Middle frontal gyrus (tissue), 1 donor: Measurements from ENCODE around the gene AMFR.

Experiments
- DNase-seq: peaks from one replicate; pipeline ENCODE4 v3.0.0-alpha.2; 2015; ENCODE audit warnings: low spot score; ENCODE audit errors: extremely low spot score

Gene AMFR

DNA sequence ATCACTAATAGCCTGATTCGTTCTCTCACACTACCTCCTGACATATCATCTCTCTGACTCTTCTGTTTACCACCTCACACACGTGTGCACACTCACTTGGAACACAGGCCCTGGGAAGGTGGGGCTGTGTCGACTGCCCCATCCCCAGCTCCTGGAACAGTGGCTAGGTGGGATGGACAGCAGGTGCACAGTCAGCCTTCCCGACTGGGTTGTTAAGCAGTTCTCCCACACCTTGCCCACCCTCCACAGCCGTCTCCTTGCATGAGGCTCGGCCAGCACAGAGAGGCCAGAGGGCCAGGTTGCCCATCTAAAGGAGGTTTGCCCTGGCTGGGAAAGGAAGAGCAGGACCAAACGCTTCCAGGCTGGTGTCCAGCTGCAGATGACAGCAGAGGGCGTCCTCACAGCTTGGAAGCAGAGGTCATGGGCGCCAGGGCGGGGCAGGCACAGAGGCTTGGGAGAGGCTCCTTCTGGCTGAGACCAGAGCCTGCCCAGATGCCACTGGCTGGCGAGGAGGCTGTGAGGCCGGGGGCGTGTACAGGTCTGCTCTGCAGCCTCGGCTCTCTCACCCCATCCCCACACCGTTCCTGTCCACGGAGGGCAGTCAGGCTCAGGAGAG, 92.8 kb downstream of the AMFR start:
- DNase-seq = no peak

- DNase-seq = no peak
Observed at GRCh38 chr16:56331915-56332314, 93.4 kb downstream of the AMFR start.

- DNase-seq = no peak
Observed at GRCh38 chr16:56331399-56331798, 93.9 kb downstream of the AMFR start.

DNA sequence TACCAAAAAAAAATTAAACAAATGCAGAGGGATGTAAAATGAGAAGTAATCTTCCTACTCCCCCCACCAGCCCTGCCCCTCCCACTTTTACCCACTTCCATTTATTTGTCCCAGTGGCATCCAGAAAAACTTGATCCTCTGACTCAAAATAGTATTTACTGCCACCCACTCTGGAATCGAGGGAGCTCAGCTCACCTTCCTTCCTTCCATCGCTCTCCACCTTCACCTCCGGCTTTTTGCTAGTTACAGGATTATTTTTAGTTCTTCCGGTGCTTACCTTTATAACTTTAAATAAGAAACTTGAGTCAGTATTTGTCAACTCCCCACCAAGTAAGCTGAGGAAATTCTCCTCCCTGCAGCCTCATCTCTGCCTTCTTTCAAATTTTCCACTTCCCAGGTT, 94.9 kb downstream of the AMFR start:
- DNase-seq = no peak

GRCh38 chr16:56329887-56330286, 95.5 kb downstream of the AMFR start:
- no peak for DNase-seq

DNA sequence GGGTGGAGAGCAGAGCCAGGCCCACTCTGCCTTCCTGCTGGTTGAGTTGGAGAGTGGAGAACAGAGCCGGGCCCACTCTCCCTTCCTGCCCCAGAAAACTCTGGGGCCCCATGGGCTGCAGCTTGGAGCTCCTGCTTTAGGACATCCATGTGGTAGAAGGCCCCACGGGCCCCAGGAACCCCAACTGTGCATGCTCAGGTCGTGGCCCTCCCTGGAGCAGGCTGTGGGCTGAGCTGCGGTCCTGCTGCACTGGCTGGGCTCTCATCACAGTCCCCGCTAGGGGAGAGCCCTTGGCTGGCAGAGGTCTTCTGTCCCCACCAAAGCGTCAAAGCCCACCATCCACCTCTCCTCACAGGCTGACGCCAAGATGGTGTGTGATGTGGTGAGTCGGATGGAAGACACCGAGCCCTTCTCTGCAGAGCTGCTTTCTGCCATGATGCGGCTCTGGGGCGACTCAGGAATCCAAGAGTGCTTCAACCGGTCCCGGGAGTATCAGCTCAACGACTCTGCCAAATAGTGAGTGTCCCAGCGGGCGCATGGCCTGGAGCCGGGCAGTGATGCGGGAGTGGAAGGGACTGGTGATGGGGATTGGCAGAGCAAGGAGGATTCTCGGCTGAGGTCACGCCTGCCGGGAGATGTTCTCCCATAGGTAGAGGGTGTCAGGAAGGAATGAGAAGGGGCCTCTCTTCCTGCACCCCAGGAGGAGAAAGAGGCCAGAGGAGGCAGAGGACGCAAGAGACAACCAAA, 96.9 kb downstream of the AMFR start:
- DNase-seq = no peak

DNA sequence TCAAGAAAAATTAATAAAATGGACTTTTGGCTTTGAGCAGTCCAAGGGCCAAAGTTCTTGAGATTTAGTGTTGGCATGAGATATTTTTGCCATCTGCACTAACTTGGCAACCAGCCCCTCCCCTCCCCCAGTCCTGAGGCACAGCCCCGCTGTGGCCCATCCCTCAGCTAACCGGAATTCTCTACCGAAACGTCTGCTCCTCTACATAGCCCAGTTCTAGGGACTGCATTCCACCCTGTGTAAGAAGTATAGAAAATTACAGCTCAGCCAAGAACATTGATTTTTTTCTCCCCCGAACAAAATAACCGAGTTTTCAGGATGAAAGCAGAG, 97.5 kb downstream of the AMFR start:
- DNase-seq = no peak

DNA sequence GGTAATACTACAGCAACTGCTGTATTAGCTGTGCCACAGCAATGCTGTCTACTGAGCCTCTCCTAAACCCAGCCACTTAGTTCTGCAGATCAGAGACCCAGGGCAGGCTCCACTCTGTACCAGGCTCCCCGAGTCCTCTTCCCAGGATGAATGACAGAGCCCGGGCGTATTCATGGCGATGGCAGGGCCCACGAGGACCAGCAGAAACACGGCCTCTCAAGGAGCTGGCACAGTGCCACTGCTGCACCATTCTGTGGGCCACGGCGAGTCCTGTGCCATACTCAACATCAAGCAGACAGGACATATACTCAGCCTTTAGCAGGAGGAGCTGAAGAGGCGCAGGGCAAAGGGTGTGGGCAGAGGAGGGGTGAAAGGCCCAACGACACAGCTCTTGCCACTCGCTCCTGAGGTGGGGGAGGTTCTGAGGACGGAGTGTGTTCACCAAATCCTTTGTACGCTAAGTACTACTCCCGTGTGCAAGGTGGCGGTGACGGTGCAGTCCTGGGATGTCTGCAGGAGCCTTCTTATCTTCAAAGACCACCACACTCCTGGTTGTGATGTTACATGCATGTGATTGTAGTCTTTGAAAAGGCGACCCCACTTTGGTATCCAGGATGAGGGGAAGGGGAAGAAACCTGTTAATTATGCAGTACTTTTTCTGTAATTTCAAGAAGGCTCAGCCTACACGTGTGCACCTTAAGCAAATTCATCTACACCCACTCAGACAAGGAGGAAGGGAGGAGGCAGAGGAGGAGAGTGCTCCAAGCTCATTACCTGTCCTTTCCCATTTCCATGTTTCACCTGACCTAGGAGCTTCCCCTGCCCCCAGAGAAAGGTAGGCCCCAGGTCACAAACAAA, 98.0 kb downstream of the AMFR start:
- DNase-seq = no peak

- no peak for DNase-seq
Observed at GRCh38 chr16:56325956-56326355, 99.4 kb downstream of the AMFR start.

DNA sequence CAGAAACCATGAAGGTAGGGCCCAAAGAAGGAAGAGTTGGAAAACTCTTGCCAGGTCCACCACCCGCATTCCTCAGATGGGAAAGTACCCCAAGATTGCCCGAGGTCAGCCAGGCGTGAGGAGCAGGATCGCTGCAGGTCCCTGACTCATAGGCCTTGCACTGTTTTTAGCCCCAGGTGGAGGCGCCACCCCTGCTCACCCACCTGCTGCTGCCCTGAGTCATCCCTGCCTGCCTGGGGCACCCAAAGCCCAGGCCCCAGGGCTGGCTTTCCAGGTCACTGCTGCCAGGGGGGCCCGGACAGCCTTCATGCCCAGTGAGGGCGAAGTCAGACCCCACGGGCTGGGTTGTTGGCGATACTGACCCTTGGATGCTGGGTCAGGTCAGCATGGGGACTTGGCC, 100.9 kb downstream of the AMFR start:
- no peak for DNase-seq

DNA sequence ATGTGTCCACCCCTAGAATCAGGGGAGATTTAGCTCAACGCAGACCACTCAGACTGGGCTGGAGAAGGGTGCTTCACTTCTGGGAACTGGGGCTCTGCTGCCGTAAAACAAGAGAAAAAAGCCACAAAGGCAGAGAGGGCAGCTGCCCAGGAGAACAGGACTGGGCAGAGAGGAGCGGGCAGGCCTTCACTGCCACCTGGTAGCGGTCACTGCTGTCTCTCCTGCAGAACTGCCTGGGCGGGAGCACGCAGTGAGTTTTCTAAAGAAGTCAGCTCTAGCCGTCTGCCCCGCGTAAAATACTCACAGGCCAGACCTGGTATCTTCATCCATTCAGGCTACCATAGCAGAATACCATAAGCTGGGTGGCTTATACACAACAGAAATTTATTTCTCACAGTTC, 103.8 kb downstream of the AMFR start:
- no peak for DNase-seq

- no peak for DNase-seq
Observed at GRCh38 chr16:56320811-56321558, 104.4 kb downstream of the AMFR start.

GRCh38 chr16:56320056-56320455, 105.3 kb downstream of the AMFR start:
- no peak for DNase-seq

DNA sequence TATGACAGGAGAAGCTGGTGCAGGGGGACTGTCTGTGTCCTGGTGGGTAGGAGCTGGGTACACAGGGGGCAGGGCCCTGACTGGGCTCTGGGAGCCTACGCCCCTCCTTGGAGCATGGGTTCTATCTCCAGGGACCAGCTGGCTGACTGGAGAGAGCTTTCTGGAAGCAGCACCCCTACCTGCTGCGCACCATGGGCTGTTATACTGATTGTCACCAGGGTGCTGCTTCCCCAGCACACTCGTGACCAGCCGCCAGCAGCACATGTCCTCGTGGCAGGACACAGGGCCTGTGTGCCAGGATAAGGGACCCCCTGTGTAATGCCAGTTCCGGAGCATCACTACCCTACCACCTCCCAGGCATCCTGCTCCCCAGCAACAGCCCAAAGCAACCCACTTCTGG, 106.0 kb downstream of the AMFR start:
- DNase-seq = no peak

DNA sequence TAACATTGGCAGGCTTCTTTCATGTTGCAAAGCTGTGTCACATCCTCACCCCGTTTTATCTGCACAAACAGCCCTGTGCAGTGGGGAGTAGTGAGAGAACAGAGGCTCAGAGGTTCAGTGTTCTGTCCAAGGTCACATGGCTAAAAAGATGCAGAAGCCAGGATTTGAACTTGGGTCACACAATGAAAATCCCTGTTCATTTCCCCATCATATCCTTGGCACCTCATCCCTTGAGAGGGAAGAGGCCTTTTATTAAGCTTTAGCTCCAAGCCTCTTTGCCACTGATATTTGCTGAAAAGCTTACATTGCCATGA, 106.6 kb downstream of the AMFR start:
- DNase-seq = no peak

DNA sequence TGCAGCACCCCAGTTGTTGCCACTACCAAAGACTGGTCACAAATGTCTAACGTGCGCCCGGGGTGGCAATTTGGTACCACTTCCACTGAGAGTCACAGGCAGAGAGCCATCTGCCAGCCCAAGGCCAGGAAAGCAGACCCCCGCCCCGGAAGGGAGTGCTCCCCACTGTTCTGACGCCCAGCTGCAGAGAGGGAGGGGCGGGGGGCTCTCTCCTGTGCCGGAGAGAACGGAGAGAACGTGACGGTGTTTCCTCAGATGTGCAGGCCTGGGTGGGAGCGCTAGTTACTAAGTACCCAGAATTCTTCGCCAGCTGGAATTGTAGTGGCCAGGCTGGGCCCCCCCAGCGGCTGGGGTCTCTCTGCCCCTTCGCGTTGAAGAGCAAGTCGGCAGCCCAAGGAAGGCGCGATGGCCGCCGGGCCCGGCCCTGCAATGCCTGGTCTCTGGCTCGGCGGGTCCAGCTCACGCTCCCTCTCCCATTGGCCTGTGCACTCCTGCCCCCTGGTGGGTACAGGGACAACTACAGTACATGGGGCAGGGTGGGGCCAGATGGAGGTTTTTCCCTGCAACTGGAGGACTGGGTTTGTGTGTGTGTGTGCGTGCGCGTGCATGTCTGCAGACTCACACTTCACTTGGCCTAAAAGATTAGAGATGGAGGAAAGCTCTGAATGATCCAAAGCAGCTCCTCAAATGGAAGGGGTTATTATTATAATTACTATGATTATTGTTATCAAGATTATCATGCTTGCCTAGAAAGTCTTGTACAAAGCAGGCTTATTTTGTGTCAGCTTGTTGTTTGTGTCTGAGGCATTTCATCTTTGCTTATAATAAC, 107.1 kb downstream of the AMFR start:
- peak; percentile 72 for DNase-seq

DNA sequence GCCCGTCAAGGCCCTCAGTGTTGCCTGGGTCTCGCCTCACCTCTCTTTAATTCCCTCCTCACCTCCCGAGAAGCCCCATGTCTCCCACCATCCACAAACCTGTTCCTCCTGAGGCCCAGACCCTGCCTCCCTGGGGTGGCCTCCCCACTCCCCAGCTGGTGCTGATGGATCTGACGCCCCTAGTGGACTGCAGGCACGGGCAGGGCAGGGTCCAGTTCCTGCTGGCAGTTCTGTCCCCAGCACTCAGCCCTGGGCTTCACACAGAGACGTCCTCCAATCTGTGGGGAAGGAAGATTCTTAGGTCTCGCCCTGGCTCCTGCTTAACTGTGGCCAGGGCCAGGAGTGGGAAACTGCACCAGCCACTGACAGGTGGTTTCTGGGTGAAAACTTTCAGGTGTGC, 108.8 kb downstream of the AMFR start:
- no peak for DNase-seq

GRCh38 chr16:56315955-56316354, 109.4 kb downstream of the AMFR start:
- no peak for DNase-seq

DNA sequence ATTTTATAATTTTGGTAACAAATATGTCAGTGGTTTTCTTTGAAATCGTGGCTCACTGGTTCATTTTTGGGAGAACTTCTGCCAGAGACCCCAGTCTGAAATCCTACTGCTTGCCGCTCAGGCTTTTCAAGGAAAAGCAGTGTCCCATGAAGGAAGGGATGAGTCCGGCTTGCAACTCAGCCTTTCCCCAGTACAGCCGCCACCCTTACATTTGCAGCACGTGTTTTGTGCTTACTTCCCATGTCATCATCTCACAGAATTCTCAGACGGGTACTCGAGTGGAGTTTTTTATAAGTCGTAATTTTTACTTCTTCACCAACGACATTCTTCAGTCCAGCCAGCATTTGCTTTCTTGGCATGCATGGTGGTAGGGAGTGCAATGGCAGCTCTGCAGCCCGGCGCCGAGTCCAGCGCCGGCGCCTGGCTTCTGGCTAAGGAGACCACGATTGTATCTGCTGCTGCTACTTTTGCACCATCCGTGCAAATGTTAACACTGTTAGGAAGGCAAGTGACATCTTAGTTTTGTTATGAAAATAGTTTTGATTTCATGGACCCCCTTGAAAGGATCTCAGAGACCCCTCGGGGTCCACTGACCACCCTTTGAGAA, 111.0 kb downstream of the AMFR start:
- DNase-seq = no peak

DNA sequence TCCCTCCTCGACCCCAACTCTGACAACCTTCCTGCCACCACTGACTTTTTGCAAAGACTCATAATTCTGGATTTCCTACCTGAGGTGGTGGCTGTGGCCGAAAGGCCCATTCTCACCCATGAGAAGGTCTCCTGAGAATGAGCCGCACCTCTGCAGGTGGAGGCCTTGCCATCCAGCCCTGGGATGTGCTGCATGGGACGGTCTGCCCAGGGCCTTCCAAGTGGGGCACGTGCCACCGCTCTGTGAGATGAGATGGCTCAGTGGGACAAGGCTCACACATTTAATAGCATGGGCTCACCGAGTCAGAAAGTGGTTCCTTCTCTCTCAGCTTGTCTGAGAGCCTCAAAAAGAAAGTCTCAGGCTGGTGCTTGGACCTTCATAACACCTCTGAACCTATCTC, 112.8 kb downstream of the AMFR start:
- DNase-seq = no peak

- no peak for DNase-seq
Observed at GRCh38 chr16:56312028-56312300, 113.4 kb downstream of the AMFR start.
